ENCODE results near the gene SPPL3.

GRCh38 chr12:120854804-120855203, 49.4 kb downstream of the SPPL3 start:
- TF ChIP-seq POLR2AphosphoS5 (IDR thresholded peaks at IDR 0.05; ENCODE audit: borderline replicate concordance, low read depth, low read length), result no peak
- TF ChIP-seq EZH2 (IDR thresholded peaks at IDR 0.05), result no peak

Measured in SK-N-MC (cell line).